ENCODE results near the gene BABAM2. TPM values are rescaled to one million over a fixed set of nuclear protein-coding genes. Genes with fewer than 3 reads are reported as not detected.

The BABAM2 gene
- total RNA-seq, 3 donors from 2014 or later (not counting 1 experiment from before 2014, with no cell fraction given): 54.6 to 66.1 (median 59.5) TPM

- H3K4me3 Mint-ChIP-seq: no peak overlapping the region
- intact Hi-C loops (cut with micrococcal nuclease): no loop called here
Measured at GRCh38 chr2:28282248-28282647, 391.7 kb downstream of the BABAM2 start.

GRCh38 chr2:28282861-28283646 is 392.5 kb downstream of the BABAM2 start:
- H3K9me3 Mint-ChIP-seq: no peaks in the 10 kb centered on the region
- no peak for DNase-seq
- no peak overlapping the region for H3K4me3 Mint-ChIP-seq
- no peak overlapping the region for H3K27ac Mint-ChIP-seq
- Histone ChIP-seq H3K36me3 (ENCODE audit: control insufficient read depth, insufficient read depth, low read length) (no peaks in the 10 kb centered on the region), H3K27ac (ENCODE audit: low read length) (no peak overlapping the region), H3K4me1 (ENCODE audit: control insufficient read depth, insufficient read depth, low read length) (peaks cover 8% of the 10 kb centered on the region), H3K9me3 (ENCODE audit: control insufficient read depth, insufficient read depth, low read length) (no peaks in the 10 kb centered on the region), H3K4me3 (ENCODE audit: low read length) (no peak overlapping the region), H3K27me3 (ENCODE audit: control insufficient read depth, insufficient read depth, low read length) (no peaks in the 10 kb centered on the region)
- no peak for TF ChIP-seq CTCF (IDR thresholded peaks at IDR 0.05)
- intact Hi-C loops (cut with micrococcal nuclease): no loop called here
- H3K36me3 Mint-ChIP-seq: no peaks in the 10 kb centered on the region
- peaks cover 15 to 20% of the 10 kb centered on the region in 2 donors for H3K4me1 Mint-ChIP-seq
- H3K27me3 Mint-ChIP-seq (ENCODE audit: low read depth in 2 of 2): no peaks in the 10 kb centered on the region
- WGBS (ENCODE audit: insufficient coverage): 98% methylated on average over 4 of the region's 7 CpGs
- no peak for ATAC-seq

More at GRCh38 chr2:28282248-28282647, 391.7 kb downstream of the BABAM2 start:
- no peak for ATAC-seq
- Histone ChIP-seq H3K4me3 (ENCODE audit: low read length) (no peak overlapping the region), H3K27me3 (ENCODE audit: control insufficient read depth, insufficient read depth, low read length) (no peaks in the 10 kb centered on the region), H3K27ac (ENCODE audit: low read length) (no peak overlapping the region), H3K36me3 (ENCODE audit: control insufficient read depth, insufficient read depth, low read length) (no peaks in the 10 kb centered on the region), H3K4me1 (ENCODE audit: control insufficient read depth, insufficient read depth, low read length) (peaks cover 8% of the 10 kb centered on the region), H3K9me3 (ENCODE audit: control insufficient read depth, insufficient read depth, low read length) (no peaks in the 10 kb centered on the region)
- Mint-ChIP-seq H3K27me3 (ENCODE audit: low read depth in 2 of 2) (no peaks in the 10 kb centered on the region), H3K36me3 (no peaks in the 10 kb centered on the region), H3K27ac (no peak overlapping the region), H3K9me3 (no peaks in the 10 kb centered on the region), H3K4me1 (peaks cover 11 to 20% of the 10 kb centered on the region in 2 donors)
- DNase-seq: no peak
- WGBS (ENCODE audit: insufficient coverage): 96% methylated on average over 3 of the region's 3 CpGs
- no peak for TF ChIP-seq CTCF (IDR thresholded peaks at IDR 0.05)

- Histone ChIP-seq H3K36me3 (ENCODE audit: control insufficient read depth, insufficient read depth, low read length) (no peaks in the 10 kb centered on the region), H3K4me1 (ENCODE audit: control insufficient read depth, insufficient read depth, low read length) (peaks cover 8% of the 10 kb centered on the region), H3K27me3 (ENCODE audit: control insufficient read depth, insufficient read depth, low read length) (no peaks in the 10 kb centered on the region), H3K4me3 (ENCODE audit: low read length) (no peak overlapping the region), H3K9me3 (ENCODE audit: control insufficient read depth, insufficient read depth, low read length) (no peaks in the 10 kb centered on the region), H3K27ac (ENCODE audit: low read length) (no peak overlapping the region)
- ATAC-seq: no peak
- Mint-ChIP-seq H3K36me3 (no peaks in the 10 kb centered on the region), H3K27ac (no peak overlapping the region), H3K9me3 (no peaks in the 10 kb centered on the region), H3K4me3 (no peak overlapping the region), H3K27me3 (ENCODE audit: low read depth in 2 of 2) (no peaks in the 10 kb centered on the region), H3K4me1 (peaks cover 14 to 15% of the 10 kb centered on the region in 2 donors)
- no peak for DNase-seq
- WGBS (ENCODE audit: insufficient coverage): 90% methylated on average over 1 of the region's 1 CpG
- no peak for TF ChIP-seq CTCF (IDR thresholded peaks at IDR 0.05)
- intact Hi-C loops (cut with micrococcal nuclease): no loop called here
Measured at GRCh38 chr2:28283861-28284260, 393.3 kb downstream of the BABAM2 start.
